OCI-LY7 (cell line): ENCODE data around the gene ZNF423.

ENCODE experiments used
- CTCF ChIP-seq: fragments of 200-600 bp; sonication (generic); conservative IDR thresholded peaks from 2 replicates; pipeline ENCODE4 v1.5.1; 2014; ENCODE audit warnings: mild to moderate bottlenecking, antibody characterized with exemption, low read length, moderate library complexity, mixed read lengths
- EZH2phosphoT487 ChIP-seq: fragments of 200-600 bp; sonication (generic); IDR thresholded peaks from 2 replicates; pipeline ENCODE4 v1.6.1; 2018; ENCODE audit warnings: low read depth, borderline replicate concordance, mild to moderate bottlenecking, mixed run types, antibody characterized with exemption, low read length, moderate library complexity, mixed read lengths

GRCh38 chr16:49638673-49639610 is 217.0 kb downstream of the ZNF423 start:
- TF ChIP-seq CTCF (no peak), EZH2phosphoT487 (no peak)
